CD4-positive, alpha-beta T cell treated with Interleukin-17A for 1 hour (primary cell): ENCODE measurements around the gene MSRB3.
"Not testable (repeated sequence)": the region's sequence is repeated elsewhere in the genome, so short reads cannot be mapped to it uniquely, and the experiment has no call there.

Experiments
- DNase-seq: peaks from one replicate; pipeline ENCODE4 v3.0.0-alpha.2; 2020

The MSRB3 gene

GRCh38 chr12:65292241-65292640, 13.8 kb downstream of the MSRB3 start:
- no peak for DNase-seq

DNA sequence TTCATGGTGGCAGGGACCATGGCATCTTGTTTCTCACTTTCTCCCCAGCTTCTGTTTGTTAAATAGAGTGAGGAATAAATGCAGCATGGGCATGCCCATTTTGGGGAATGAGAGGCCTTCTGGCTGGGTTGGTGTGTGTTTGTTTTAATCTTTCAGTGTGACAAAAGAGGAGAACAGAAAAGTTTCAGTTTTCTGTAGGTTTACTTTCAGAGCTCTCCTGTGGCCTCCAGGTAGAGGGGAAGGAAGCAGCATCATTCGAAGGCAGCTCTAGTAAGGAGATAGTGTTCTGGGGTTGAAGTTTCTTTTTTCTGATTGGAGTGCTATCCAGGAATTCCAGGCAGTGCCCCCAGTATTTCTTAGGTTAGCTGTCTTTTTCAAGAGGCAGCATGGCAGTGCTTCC, 15.3 kb downstream of the MSRB3 start:
- DNase-seq = no peak

DNA sequence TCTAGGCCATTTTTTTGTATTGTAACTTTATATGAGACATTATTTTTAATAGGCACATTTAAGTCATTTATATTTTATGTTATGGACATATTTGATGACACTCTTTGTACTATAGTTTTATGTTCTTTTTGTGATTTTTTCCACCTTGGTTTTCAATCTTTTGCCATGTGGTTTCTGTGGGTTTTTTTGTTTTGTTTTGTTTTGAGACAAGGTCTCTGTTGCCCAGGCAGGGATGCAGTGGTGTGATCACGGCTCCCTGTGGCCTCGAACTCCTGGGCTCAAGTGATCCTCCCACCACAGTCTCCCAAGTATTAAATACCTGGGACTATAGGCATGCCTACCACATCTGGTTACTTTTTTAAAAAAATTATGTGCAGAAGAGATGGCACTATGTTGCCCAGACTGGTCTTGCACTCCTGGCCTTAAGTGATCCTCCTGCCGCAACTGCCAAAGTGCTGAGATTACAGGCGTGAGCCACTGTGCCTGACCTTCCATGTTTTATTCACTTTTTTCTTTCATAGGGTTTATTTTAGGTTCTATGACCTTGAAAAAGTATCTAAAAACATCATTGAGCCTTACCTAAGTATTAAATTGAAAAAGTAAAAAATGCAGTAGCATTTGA, 16.3 kb downstream of the MSRB3 start:
- DNase-seq = no peak

- no peak for DNase-seq
Measured at GRCh38 chr12:65296508-65297265, 18.2 kb downstream of the MSRB3 start.

DNA sequence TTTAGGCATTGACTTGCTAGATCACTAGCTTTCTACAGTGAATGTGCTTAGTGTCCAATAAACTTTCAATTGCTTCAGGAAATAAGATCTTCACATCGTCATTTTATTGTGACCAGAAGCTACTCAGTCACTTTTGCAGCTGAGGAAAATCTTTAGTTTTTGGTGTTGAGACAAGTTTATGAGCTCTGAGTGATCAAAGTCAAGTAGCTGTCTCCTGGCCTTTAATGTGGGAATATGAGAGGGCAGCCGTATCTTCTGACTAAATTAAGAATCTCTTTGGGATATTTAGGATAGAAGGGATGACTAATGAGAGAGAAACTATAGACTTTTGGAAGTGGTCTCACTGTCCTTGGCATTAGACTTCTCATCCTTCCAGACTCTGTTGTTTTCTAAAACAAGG, 21.6 kb downstream of the MSRB3 start:
- DNase-seq = no peak

GRCh38 chr12:65300679-65301349, 22.3 kb downstream of the MSRB3 start:
- DNase-seq = no peak

GRCh38 chr12:65302891-65303290, 24.4 kb downstream of the MSRB3 start:
- no peak for DNase-seq

DNA sequence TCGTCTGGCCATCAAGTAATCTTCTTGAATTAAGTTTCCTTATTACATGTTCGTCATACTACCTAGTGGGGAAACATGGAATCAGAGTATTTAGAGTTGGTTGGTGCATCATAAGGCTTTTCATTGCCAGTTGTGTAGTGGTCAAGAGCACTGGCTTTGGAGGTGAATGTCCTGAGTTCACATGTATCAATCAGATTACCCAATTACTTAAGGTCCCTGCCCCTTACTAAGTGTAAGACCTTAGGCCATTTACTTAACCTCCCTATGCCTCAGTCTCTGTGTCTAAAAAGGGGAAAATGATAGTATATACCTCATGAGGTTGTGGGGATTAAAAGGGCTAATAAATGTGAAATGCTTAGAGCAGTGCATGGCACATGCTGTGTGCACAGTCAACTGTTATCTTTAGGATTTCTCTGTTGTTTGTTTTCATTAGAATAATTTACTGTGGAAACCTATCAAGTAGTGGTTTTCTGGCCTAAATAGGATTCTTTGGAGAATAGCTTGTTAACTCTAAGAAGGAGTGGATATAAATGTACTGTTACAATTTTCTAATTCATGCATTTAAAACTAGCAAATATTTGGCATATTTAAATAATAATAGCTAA, 27.0 kb downstream of the MSRB3 start:
- no peak for DNase-seq

DNA sequence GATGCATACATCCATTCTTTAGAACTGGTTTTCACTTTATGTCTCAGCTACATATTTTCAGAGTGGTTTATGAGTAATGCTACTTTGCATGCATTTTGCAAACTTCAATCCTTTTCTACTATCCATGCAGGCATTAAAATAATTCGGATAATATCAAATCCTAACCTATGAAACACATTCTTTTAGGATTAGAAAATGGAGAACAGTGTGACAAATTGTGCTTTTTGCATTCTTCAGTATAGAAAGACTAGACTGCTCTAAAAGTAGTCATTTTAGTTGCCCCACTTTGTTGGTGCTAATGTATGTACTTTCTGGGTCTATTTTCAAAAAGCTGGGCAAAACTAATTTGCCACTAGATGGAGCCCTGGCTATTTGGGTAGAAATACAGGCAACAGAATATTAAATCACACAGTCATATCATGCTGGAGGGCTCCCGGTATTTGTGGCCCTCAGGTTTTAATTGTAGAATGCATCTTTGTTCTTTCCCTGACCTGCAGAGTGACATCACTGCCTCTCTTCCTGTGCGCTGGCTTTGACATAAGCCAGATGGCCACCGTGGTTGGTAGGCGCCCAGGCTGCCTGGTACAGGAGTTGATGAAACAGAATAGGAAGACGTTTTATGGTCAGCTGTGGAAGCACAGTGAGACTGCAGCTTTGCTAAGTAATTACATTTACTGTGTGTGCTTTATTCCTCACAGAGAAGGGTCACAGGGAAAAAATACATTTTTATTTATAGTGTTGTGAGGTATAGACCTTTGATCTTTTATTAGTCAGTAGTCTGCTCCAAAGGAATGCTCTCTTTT, 28.1 kb downstream of the MSRB3 start:
- no peak for DNase-seq

DNA sequence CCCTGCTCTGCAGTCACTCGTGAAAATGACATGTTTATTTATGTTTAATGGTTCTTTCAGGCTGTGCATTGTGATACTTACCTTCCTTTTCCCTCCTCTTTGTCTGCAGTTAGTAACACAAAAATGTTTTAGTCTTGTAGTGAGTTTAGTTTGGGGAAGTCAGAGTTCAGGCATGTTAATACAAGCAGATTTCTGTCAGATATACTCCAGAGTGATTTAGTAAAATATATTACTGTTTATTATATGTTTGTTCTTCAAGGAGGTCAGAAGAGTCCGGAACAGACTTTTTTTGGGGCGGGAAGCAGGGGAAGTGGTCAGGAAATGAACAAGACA, 28.7 kb downstream of the MSRB3 start:
- DNase-seq = no peak

- DNase-seq = no peak
Measured at GRCh38 chr12:65308006-65308405, 29.5 kb downstream of the MSRB3 start.

DNA sequence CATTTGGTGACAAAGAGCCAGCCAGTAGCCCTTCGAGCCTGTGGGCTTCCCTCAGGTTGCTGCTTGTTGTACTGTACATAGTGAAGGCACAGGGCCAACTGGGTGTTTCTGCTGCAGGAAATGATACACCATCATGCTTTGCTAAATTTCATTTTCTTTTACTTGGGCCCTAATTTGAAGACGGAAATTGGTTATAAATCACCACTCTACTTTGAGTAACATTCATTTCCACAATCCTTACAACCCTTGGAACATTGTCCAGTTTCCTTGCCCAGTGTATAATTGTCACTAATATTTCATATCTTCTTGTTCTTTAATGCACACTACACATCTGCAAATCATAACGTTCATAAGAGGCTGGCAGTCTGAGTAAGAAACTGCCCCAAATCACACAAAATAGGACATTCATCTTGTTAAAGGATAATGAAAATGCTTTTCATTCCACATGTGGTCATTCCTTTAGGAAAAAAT, 30.2 kb downstream of the MSRB3 start:
- DNase-seq = no peak

GRCh38 chr12:65311260-65311659, 32.8 kb downstream of the MSRB3 start:
- DNase-seq = no peak

- DNase-seq = no peak
Measured at GRCh38 chr12:65313719-65314317, 35.3 kb downstream of the MSRB3 start.

DNA sequence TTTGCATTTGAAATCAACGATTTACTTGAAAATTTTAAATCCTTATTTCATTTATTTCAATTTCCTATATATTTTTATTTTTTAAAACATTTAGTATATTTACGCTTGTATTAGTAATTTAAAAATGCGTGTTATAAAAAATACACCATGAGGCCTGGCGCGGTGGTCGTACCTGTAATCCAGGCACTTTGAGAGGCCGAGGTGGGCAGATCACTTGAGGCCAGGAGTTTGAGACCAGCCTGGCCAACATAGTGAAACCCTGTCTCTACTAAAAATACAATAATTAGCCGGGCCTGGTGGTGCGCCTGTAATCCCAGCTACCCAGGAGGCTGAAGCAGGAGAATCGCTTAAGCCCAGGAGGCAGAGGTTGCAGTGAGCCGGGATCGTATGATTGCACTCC, 36.8 kb downstream of the MSRB3 start:
- not testable (repeated sequence) for DNase-seq

GRCh38 chr12:65318186-65318685, 39.8 kb downstream of the MSRB3 start:
- DNase-seq = no peak

GRCh38 chr12:65319688-65320200, 41.3 kb downstream of the MSRB3 start:
- DNase-seq = no peak

DNA sequence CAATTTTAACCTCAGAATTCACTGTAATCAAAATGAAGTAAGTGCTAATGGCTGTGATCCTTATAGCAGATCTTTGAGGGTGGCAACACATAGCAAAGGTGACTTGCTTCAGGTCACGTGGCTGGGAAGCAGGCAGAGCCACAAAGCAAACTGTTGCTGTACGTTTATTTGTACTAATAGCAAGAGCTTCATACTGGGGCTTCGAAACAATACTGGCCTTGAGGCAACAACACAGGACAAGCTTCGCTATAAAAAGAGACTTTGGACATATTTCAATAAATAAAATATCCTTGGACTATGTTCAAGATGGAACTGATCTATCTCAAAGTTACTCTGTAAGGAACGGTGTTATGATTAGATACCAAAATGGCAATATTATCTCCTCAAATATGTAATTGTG, 44.6 kb downstream of the MSRB3 start:
- no peak for DNase-seq

DNA sequence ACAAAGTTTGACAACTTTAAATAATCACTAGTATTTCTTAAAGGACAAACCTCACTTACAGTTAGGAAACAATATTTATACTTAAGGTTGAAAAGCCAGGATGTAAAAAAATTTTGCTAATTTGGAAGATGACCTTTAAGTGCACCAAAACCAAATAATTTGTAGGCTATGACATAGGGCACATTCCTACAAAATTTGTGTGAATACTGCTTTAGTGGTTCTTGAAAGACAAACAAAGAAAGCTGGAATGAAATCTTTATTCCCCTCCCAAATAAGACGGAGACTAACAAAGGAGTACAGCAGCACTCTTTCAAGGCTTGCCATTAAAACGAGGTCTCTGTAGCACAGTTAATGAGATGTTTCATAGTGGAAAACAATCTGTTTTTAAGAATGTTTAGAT, 45.6 kb downstream of the MSRB3 start:
- DNase-seq = no peak

- no peak for DNase-seq
Measured at GRCh38 chr12:65324551-65324950, 46.1 kb downstream of the MSRB3 start.

DNA sequence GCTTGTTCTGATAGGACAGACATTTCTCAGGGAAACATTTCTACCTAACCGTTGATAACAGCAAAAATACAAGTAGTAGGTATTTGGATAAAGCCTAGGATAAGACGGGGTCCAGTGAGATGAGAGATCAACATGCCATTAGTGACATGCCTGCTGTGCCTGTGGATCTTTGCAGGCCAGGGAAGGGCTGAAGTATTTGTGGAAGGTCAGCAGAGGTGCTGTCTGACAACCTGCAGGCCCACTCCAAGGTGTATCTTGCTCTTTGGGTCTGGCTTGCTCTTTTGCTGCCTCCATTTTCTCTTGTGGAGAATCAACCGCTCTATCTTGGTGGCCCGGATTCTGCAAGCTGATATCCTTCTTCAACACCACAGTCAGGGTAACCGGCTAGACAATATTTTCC, 46.7 kb downstream of the MSRB3 start:
- no peak for DNase-seq

DNA sequence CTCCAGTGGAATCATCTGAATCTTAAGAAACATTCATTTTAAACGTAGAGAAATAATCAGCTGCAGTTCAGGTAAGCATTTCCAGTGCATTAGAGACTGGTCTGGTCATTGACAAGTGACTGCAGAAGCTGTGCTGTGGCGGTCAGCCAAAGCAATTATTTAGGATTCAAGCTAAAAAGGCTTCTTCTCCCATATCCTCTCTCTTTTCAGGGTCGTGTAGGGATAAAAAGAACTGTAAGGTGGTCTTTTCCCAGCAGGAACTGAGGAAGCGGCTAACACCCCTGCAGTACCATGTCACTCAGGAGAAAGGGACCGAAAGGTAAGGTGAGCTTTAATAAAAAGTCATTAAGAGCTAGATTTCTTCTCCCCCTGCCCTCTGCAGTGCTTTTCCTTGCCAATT, 48.1 kb downstream of the MSRB3 start:
- DNase-seq = no peak
